ENCODE data around the gene FBH1.
"Not testable (repeated sequence)": the region's sequence is repeated elsewhere in the genome, so short reads cannot be mapped to it uniquely, and the experiment has no call there.

The FBH1 gene

GRCh38 chr10:5876181-5876768 is 13.8 kb upstream of the FBH1 start:
- DNase-seq = no peak

DNA sequence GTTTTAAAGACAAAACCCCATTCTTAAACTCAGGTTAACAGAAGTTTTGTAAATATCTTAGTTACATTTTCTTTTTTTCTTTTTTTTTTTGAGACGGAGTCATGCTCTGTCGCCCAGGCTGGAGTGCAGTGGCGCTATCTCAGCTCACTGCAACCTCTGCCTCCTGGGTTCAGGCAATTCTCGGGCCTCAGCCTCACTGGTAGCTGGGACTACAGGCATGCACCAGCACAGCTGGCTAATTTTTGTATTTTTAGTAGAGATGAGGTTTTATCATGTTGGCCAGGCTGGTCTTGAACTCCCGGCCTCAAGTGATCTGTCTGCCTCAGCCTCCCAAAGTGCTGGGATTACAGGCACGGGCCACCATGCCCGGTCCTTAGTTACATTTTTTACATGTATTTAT is 13.0 kb upstream of the FBH1 start:
- DNase-seq = not testable (repeated sequence)

DNA sequence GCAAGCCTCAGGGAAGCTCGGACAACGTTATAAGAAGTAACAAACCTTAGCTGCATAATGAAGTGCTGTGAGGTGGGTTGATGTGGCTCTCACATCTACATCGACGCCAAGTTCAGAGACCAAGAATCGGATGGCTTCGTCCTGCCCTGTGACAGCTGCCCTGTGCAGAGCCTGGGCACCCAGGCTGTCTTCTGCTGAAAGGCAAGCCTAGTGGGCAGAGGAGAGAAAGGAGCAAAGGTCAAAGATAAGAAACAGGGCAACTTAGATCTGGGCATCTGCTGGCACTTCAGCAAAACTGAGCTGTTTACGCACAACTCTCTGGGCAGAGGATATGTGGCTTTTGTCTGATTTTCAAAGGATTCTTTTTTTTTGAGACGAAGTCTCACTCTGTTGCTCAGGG is 7.1 kb upstream of the FBH1 start:
- no peak for DNase-seq

- DNase-seq = no peak
These were observed 4.4 kb upstream of the FBH1 start for GRCh38 chr10:5885619-5886018.

DNA sequence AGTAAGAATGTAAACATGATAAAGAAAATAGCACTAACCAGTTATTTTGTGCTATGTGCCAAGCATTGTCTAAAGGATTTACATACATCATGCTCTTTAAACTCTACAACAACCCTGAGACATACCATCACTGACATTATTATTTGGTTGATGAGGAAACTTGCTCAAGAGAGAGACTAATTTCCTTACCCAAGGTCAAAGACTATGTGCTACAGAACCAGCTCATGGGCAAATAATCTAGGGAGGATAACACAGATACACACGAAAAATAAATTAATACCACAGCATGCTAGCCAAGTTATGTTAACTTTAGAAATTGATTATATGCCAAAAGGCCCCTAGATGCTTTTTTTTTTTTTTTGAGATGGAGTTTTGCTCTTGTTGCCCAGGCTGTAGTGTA is 3.0 kb upstream of the FBH1 start:
- DNase-seq = no peak

DNA sequence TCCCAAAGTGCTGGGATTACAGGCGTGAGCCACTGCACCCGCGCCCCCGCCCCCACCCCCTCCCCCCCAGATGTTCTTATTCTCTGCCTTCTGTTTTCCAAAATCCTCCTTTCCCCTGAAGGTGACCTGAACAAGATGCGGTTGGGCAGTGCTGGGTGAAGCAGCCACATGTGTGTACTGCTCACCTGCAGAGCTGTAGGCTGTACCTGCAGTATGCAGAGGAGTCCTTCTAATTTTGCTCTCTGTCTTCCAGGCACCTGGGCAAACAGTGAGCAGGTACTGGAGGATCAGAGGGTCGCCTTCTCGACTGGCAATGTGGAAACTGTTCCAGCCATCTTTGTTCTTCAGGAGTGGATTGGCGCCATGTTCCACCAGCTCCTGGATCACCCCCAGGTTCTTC is 2.4 kb upstream of the FBH1 start:
- DNase-seq = no peak

DNA sequence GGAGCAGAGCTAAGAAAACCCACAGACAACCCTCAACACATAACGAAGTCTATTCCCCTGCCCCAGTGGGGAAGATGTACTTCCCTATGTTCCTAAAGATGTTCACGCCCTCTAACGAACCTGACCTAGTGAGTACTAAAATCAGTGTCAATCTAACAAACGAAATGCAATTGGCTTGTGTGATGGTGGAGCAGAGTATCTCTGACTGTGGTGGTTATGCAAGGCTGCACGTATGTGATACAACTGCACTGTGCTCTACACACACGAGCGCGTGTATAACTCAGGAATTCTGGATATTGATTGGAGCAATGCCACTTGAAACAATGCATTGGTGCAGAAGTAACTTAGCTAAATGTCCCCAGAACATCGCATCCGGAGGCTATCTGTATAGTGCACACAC is 1.7 kb upstream of the FBH1 start:
- DNase-seq = no peak

- DNase-seq = no peak
These were observed 1.0 kb upstream of the FBH1 start for GRCh38 chr10:5888843-5889623.

GRCh38 chr10:5890452-5890915 is 441 bp downstream of the FBH1 start:
- DNase-seq = no peak

- no peak for DNase-seq
These were observed 966 bp downstream of the FBH1 start for GRCh38 chr10:5891009-5891408.

- no peak for DNase-seq
These were observed 2.0 kb downstream of the FBH1 start for GRCh38 chr10:5892007-5892406.

DNA sequence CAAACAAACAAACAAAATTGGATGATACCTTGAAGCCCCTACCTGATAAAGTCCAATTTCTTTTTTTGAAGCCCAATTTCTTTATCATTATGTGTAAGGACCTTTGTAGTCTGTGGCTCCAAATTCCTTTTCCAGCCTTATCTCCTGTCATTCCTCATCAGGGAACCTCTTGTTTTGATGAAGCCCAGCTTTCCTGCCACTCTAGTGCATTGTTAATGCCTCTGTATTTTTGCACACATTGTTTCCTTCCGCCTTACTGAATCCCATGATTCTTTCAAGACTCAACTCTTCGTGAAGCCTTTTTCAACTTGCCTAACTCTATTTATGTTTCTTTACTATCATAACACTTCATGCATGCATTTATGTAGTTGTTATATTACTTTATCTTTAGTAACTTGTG is 3.3 kb downstream of the FBH1 start:
- DNase-seq = no peak

GRCh38 chr10:5894403-5894802 is 4.4 kb downstream of the FBH1 start:
- DNase-seq = no peak

DNA sequence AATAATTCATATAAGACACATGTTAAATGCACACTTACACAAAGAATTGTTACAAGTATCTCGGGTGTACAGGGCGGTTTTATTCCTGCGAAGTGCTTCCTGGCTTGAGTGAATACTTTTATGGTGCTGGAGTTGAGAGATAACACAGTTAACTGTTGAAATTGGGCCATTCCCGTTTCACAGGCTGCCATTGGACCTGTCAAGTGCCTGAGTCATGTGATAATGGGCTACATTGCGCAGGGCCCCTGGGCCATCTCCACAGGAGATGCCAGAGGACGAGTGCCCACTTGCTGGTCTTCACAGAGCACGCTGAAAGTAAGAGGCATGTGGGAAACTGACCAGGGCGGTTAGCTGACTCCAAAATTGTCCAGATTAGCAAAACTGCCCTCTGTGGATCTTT is 4.8 kb downstream of the FBH1 start:
- DNase-seq = no peak

DNA sequence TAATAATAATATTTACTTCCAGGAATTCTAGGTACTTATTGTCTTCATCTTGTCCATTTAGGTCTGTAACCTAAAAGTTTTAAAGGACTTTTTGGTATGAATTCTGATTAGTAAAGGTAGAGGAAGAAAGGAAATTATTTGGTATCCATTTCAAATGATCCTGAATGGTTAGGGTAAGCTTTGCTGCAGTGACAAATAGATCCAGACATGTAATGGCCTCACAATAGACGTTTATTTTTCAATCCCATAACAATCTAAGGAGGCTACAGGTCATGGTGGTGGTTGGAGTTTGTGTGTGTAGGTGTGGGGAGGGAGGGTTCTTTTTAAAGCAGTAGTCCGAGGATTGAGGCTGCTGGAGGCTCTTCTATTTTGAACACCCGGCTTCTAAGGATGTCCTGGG is 5.3 kb downstream of the FBH1 start:
- no peak for DNase-seq

DNA sequence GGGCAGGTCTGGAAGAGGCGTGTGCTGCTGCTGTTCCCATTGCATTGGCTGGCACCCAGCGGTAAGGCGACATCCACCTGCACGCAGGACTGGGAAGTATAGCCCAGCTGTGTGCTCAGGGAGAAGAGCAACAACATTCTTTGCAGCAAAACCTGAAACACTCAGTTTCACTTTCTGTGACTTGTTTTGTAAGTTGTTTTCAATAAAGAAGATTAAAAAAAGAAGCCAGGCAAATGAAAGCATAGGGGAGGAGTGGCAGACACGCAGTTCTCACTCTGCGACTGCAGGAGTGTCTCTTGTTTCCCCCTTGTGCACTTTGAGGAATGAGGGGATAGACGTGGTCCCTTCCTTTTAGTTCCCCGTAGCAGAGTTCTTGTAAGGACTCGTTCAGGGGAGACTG is 5.8 kb downstream of the FBH1 start:
- no peak for DNase-seq

DNA sequence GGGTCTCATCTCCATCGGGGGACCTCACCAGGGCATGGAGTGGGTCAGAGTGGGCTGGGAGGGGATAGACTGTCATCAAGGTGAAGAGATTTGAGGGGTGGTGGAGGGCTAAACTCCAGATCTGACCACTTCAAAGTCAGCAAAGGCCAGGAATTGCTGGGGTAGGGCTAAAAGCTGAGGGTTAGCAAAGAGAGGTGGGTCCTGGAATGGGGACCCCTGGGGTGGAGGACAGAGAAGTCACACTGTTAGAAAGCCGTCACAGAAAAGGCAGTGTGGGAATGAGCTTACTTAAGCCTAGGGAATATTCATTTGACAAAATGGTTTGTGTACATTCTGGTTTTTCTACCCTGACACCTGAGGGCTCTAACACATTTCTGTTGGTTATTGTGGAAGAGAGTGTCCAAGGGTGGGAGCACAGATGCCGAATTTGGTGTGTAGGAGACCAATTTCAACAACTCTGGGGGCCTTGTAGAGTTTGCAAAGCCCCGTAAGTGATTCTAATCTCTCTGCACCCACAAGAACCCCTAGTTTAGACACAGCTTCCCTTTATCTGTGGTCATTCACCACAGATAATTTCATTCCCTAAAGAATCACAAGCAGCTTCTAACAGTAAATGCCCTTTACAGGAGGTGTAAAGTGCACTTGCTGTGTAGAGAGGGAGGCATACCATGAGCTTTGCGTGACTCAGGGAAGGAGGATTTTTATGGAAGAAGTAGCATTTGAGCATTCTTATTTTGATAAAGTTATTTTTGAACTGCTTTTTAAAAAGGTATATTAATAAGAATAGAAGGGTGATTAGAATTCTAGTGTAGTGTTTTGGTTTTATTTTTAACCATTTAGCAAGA is 6.4 kb downstream of the FBH1 start:
- DNase-seq = no peak

GRCh38 chr10:5897053-5897340 is 7.0 kb downstream of the FBH1 start:
- no peak for DNase-seq

DNA sequence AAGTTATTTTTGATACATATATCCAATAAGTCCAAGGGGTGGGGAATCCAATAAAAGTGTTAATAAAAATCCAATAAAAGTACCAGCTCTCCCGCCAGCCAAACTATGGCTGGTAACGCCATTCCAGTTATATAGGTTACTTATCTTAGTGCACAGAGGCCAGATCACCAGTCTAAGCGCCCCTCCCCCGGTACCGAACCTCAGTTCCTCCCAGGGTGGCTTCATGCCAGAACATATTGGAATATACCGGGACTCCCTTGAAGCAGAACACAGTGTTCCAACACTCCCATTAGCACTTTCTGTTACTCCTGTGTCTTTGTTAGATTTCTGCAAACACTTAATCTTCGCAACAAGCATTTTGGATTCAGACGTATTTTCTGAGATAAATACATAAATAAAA is 7.5 kb downstream of the FBH1 start:
- DNase-seq = no peak

DNA sequence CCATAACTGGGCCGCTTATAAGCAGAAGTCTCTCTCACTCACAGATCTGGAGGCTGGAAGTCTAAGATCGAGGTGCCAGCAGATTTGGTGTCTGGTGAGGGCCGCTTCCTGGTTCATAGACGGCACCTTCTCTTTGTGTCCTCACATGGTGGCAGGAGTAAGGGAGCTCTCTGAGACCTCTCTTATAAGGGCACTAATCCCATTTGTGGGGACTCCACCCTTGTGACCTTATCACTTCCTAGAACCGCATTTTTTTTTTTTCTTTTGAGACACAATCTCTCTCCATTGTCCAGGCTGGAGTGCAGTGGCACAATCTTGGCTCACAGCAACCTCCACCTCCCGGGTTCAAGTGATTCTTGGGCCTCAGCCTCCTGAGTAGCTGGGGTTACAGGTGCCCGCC is 8.1 kb downstream of the FBH1 start:
- no peak for DNase-seq

- DNase-seq = no peak
These were observed 10.2 kb downstream of the FBH1 start for GRCh38 chr10:5900247-5900646.

GRCh38 chr10:5902511-5903274 is 12.7 kb downstream of the FBH1 start:
- DNase-seq = no peak

- DNase-seq = no peak
These were observed 13.5 kb downstream of the FBH1 start for GRCh38 chr10:5903563-5903962.

All from NCI-H1436 treated with DMSO at 0.1 percent for 48 hours (cell line).